HCT116 (cell line): ENCODE results near the gene MIF. TPM values are rescaled to one million over a fixed set of nuclear protein-coding genes. Genes with fewer than 3 reads are reported as not detected.

ENCODE experiments used
- ATAC-seq: fragments of 200-7000 bp; cut with Tn5 transposase; 2 replicates; pipeline ENCODE4 v1.9.1; 2020; ENCODE audit warnings: mild to moderate bottlenecking, moderate library complexity
- BruUV-seq: library from RNA; stranded (reverse); fragments of 400-500 nt; replicated peaks from 2 replicates; lab custom pipeline; 2021; lab: Mats Ljungman, UMichigan
- CTCF ChIA-PET: fragments of 300-600 bp; sonication (Branson Sonifier 250); formaldehyde crosslinking; loops from one replicate; lab custom pipeline; 2021; ENCODE audit warnings: antibody characterized with exemption; lab: Charles Lee
- POLR2A ChIA-PET: fragments of 300-600, 350-600 bp; sonication (Branson Sonifier 250); formaldehyde crosslinking; loops from one replicate; lab custom pipeline; 2021; ENCODE audit warnings: antibody characterized with exemption; lab: Charles Lee
- RAD21 ChIA-PET, 2 experiments: fragments of 300-600 bp; sonication (Branson Sonifier 250); formaldehyde crosslinking; loops; one replicate each; lab custom pipeline; 2023; ENCODE audit warnings: low total read pairs in 2 of 2; ENCODE audit not compliant: uncharacterized antibody in 2 of 2, unreplicated experiment in 2 of 2, low non-redundant PET in 1 of 2; lab: Charles Lee
- DNase-seq: peaks from one replicate; pipeline ENCODE4 v3.0.0-alpha.2; 2010; ENCODE audit warnings: low read depth, low spot score
- H2AFZ ChIP-seq: fragments of 200-600 bp; shearing (Covaris generic), sonication (generic); 2 replicates; pipeline ENCODE4 v1.6.1; 2017; ENCODE audit warnings: low read depth, mixed run types, mixed read lengths, antibody characterized with exemption, low read length; ENCODE audit not compliant: poor library complexity, severe bottlenecking
- H3K27ac ChIP-seq: 2 replicates; pipeline ENCODE4 v1.5.1; 2012; ENCODE audit warnings: low read depth, low read length
- H3K27me3 ChIP-seq: fragments of 200-600 bp; sonication (generic); 2 replicates; pipeline ENCODE4 v1.6.1; 2016; ENCODE audit warnings: mixed run types, low read length, mixed read lengths; ENCODE audit not compliant: insufficient read depth
- H3K36me3 ChIP-seq, 2 experiments: fragments of 200-500 bp in 1 of 2; fragments of 200-600 bp in 1 of 2; sonication (Bioruptor generic) in 1 of 2; sonication (generic) in 1 of 2; 2 replicates each; pipeline versions ENCODE4 v1.5.1 to v1.6.1; 2014 to 2016; ENCODE audit warnings: low read length in 2 of 2, inconsistent platforms in 1 of 2, mixed read lengths in 1 of 2, mixed run types in 1 of 2; ENCODE audit not compliant: insufficient read depth in 2 of 2, control insufficient read depth in 1 of 2
- H3K4me1 ChIP-seq, 2 experiments: fragments of 200-600 bp in 1 of 2; sonication (generic) in 1 of 2; 2 replicates each; pipeline versions ENCODE4 v1.5.1 to v1.6.1; 2012 to 2017; ENCODE audit warnings: low read length in 2 of 2, inconsistent platforms in 1 of 2, mild to moderate bottlenecking in 1 of 2, mixed read lengths in 1 of 2, mixed run types in 1 of 2, moderate library complexity in 1 of 2; ENCODE audit not compliant: insufficient read depth in 2 of 2, control insufficient read depth in 1 of 2
- H3K4me2 ChIP-seq: fragments of 200-600 bp; sonication (generic); 2 replicates; pipeline ENCODE4 v1.6.1; 2017; ENCODE audit warnings: mixed run types, low read length, mixed read lengths
- H3K4me3 ChIP-seq, 2 experiments: fragments of 200-600 bp in 1 of 2; sonication (generic) in 1 of 2; replicated peaks in 1 of 2; 2 replicates each; pipeline ENCODE4 v1.5.1; 2011 to 2016; ENCODE audit warnings: low read length in 2 of 2, control low read depth in 1 of 2, low read depth in 1 of 2, mild to moderate bottlenecking in 1 of 2, mixed read lengths in 1 of 2, mixed run types in 1 of 2
- H3K79me2 ChIP-seq: fragments of 200-600 bp; sonication (generic); 2 replicates; pipeline ENCODE4 v1.6.1; 2017; ENCODE audit warnings: mild to moderate bottlenecking, mixed run types, low read length, moderate library complexity, mixed read lengths; ENCODE audit not compliant: insufficient read depth
- H3K9ac ChIP-seq: fragments of 200-600 bp; sonication (generic); 2 replicates; pipeline ENCODE4 v1.6.1; 2016; ENCODE audit warnings: low read length, mixed read lengths
- H3K9me2 ChIP-seq: fragments of 200-600 bp; sonication (generic), shearing (Covaris generic); 2 replicates; pipeline ENCODE4 v1.6.1; 2017; ENCODE audit warnings: mixed run types, mild to moderate bottlenecking, moderate library complexity; ENCODE audit not compliant: insufficient read depth
- H3K9me3 ChIP-seq, 2 experiments: fragments of 200-500 bp in 1 of 2; fragments of 200-600 bp in 1 of 2; sonication (Bioruptor generic) in 1 of 2; sonication (generic) in 1 of 2; 2 replicates each; pipeline ENCODE4 v1.6.1; 2014 to 2017; ENCODE audit warnings: low read length in 2 of 2, mixed read lengths in 2 of 2, inconsistent platforms in 1 of 2, low read depth in 1 of 2, mild to moderate bottlenecking in 1 of 2, mixed run types in 1 of 2, moderate library complexity in 1 of 2; ENCODE audit not compliant: control insufficient read depth in 1 of 2, insufficient read depth in 1 of 2
- H4K20me1 ChIP-seq: fragments of 200-600 bp; sonication (generic), shearing (Covaris generic); 2 replicates; pipeline ENCODE4 v1.6.1; 2017; ENCODE audit warnings: mixed run types, mild to moderate bottlenecking, moderate library complexity; ENCODE audit not compliant: insufficient read depth
- CEBPB ChIP-seq: IDR thresholded peaks from 2 replicates; pipeline ENCODE4 v1.6.1; 2012; ENCODE audit warnings: low read depth
- CTCF ChIP-seq, 3 experiments: fragments of 200-600 bp in 1 of 3; sonication (generic) in 1 of 3; IDR thresholded peaks in 2 of 3; conservative IDR thresholded peaks in 1 of 3; 2 replicates each; pipeline ENCODE4 v1.5.1; 2012 to 2017; ENCODE audit warnings: low read depth in 2 of 3, low read length in 2 of 3, antibody characterized with exemption in 1 of 3, borderline replicate concordance in 1 of 3, control low read depth in 1 of 3, mild to moderate bottlenecking in 1 of 3, mixed read lengths in 1 of 3, mixed run types in 1 of 3, moderate library complexity in 1 of 3; ENCODE audit not compliant: insufficient read depth in 1 of 3
- EZH2phosphoT487 ChIP-seq: fragments of 200-600 bp; IDR thresholded peaks from 2 replicates; pipeline ENCODE4 v1.6.1; 2018; ENCODE audit warnings: antibody characterized with exemption, borderline replicate concordance
- FOSL1 ChIP-seq: IDR thresholded peaks from 2 replicates; pipeline ENCODE4 v1.6.1; 2012; ENCODE audit warnings: low read depth
- JUND ChIP-seq: IDR thresholded peaks from 2 replicates; pipeline ENCODE4 v1.6.1; 2012
- MAX ChIP-seq: IDR thresholded peaks from 2 replicates; pipeline ENCODE4 v1.6.1; 2012
- REST ChIP-seq: IDR thresholded peaks from 2 replicates; pipeline ENCODE4 v1.6.1; 2012; ENCODE audit warnings: low read depth
- SP1 ChIP-seq: IDR thresholded peaks from 2 replicates; pipeline ENCODE4 v1.6.1; 2012; ENCODE audit warnings: low read depth
- SRF ChIP-seq: IDR thresholded peaks from 2 replicates; pipeline ENCODE4 v1.6.1; 2012; ENCODE audit warnings: low read depth
- TCF7L2 ChIP-seq: IDR thresholded peaks from 2 replicates; pipeline ENCODE4 v1.7.0; 2011; ENCODE audit warnings: borderline replicate concordance, inconsistent platforms; ENCODE audit not compliant: insufficient read depth, insufficient read length; ENCODE audit errors: extremely low read depth
- YY1 ChIP-seq: IDR thresholded peaks from 2 replicates; pipeline ENCODE4 v1.6.1; 2011; ENCODE audit warnings: low read length, low read depth, moderate library complexity, mild to moderate bottlenecking; ENCODE audit not compliant: insufficient replicate concordance; ENCODE audit errors: extremely low read depth
- ZFX ChIP-seq: fragments of 450-650 bp; IDR thresholded peaks from 2 replicates; pipeline ENCODE4 v1.6.1; 2017
- intact Hi-C: fragments of 100-400 bp; cut with micrococcal nuclease; formaldehyde crosslinking; loops from 2 replicates; pipeline ENCODE4 v1.10.0; 2022
- total RNA-seq: library from RNA; stranded (reverse); gene quantifications from one replicate; pipeline ENCODE4 v1.2.1, GENCODE V29; 2021; ENCODE audit not compliant: unreplicated experiment

Gene MIF
- total RNA-seq, 1 experiment from 2014 or later, result 1,511 TPM

GRCh38 chr22:23939017-23939357, 44.8 kb downstream of the MIF start:
- CTCF ChIA-PET, result interaction anchor here (1.3 kb wide), 1 partner anchor 9 kb away, joined by 5 read pairs; no protein-coding TSS in a partner anchor
- no peaks in the 10 kb centered on the region for H3K9me3 ChIP-seq
- H3K27me3 ChIP-seq, result no peaks in the 10 kb centered on the region

More at GRCh38 chr22:23939017-23939357, 44.8 kb downstream of the MIF start:
- POLR2A ChIA-PET, result no interaction called here
- H3K4me3 ChIP-seq, result no peak overlapping the region
- intact Hi-C loops, result no loop called here
- H3K27ac ChIP-seq, result no peak overlapping the region
- H3K9me2 ChIP-seq, result no peaks in the 10 kb centered on the region
- no peak for TF ChIP-seq REST
- TF ChIP-seq EZH2phosphoT487, result no peak
- TF ChIP-seq FOSL1, result no peak
- no peak for TF ChIP-seq YY1
- TF ChIP-seq SP1, result no peak
- no peak for TF ChIP-seq MAX
- no peak for TF ChIP-seq CEBPB
- no peak for TF ChIP-seq TCF7L2
- TF ChIP-seq SRF, result no peak
- no peak for TF ChIP-seq CTCF (IDR thresholded peaks at IDR 0.05 in 2 of 3, conservative IDR thresholded peaks at IDR 0.05 in 1 of 3; ENCODE audit: borderline replicate concordance in 1 of 3, insufficient read depth in 1 of 3, low read depth in 2 of 3, low read length in 2 of 3)
- no peak for TF ChIP-seq JUND
- TF ChIP-seq ZFX, result no peak
- H3K36me3 ChIP-seq, result no peaks in the 10 kb centered on the region
- H3K79me2 ChIP-seq, result no peaks in the 10 kb centered on the region
- H3K9ac ChIP-seq, result no peak overlapping the region
- BruUV-seq, result no TSS peak
- H2AFZ ChIP-seq, result no peak overlapping the region
- DNase-seq (no peak), ATAC-seq (no peak)
- no peak overlapping the region for H3K4me2 ChIP-seq
- peaks cover 0 to 2% of the 10 kb centered on the region in 2 experiments; a peak in 1 of 4 replicates for H3K4me1 ChIP-seq
- no peaks in the 10 kb centered on the region for H4K20me1 ChIP-seq
- RAD21 ChIA-PET, result no interaction called here
